Hematopoietic multipotent progenitor cell treated with erythropoietin and hydrocortisone succinate and interleukin-3 and kit ligand, for 15 days (in vitro differentiated cells): ENCODE measurements around the gene TLCD2.
"Not testable (repeated sequence)": the region's sequence is repeated elsewhere in the genome, so short reads cannot be mapped to it uniquely, and the experiment has no call there.

Experiments used
- DNase-seq: peaks from one replicate; pipeline ENCODE4 v3.0.0-alpha.2; 2015; ENCODE audit warnings: low spot score

TLCD2 gene

DNA sequence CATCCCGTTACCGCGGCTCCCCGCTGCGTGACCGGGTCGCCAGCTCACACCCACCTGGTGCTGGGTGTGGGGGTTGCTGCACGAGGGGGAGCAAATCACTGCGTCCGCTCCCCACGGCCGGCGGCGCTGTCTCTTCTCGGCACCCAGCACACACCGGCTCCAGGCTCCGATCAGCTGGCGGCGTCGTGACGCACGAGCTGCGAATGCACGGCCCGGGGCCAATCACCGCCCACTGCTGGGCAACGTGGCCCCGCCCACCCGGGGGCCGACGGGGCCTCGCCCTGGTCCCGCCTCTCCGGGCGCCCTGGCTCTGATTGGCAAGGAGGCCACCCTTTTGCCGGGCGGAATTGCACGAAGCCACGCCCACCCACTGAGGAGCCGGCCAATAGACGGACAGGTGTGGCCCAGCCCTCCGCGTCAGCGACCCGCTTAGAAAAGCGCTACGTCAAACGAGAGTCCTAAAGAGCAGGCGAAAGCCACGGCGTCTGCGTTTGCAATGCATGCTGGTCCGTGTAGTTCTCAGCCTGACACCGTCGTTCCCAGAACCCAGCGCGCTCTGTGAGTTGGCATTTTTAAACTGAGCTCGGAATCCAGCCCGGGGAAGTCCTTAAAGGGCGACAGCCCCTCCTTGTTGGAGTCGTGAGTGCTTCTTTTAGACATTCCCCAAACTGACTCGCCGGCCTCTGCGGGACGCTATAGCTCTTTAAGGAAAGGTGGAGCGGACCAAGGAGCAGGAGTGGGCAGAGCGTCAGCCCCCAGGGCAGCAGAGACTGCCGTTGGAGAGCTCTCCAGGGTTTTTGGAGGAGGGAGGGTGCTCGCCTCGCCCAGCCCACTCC lies 6.1 kb upstream of the TLCD2 start:
- peak; percentile 100 for DNase-seq

DNA sequence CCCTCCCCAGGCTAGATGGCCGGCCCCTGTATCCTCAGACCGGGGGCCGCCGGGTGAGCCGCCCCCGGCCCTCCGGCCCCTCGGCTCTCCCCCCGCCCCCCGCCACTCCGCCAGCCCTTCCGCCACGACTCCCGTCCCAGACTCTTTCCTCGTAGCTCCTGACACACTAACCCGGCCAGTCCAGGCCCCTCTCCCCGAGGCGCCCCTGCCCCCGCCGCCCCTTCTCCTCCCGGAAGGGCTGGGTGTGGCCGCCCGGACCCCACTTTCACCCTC lies 5.6 kb upstream of the TLCD2 start:
- no peak for DNase-seq

DNA sequence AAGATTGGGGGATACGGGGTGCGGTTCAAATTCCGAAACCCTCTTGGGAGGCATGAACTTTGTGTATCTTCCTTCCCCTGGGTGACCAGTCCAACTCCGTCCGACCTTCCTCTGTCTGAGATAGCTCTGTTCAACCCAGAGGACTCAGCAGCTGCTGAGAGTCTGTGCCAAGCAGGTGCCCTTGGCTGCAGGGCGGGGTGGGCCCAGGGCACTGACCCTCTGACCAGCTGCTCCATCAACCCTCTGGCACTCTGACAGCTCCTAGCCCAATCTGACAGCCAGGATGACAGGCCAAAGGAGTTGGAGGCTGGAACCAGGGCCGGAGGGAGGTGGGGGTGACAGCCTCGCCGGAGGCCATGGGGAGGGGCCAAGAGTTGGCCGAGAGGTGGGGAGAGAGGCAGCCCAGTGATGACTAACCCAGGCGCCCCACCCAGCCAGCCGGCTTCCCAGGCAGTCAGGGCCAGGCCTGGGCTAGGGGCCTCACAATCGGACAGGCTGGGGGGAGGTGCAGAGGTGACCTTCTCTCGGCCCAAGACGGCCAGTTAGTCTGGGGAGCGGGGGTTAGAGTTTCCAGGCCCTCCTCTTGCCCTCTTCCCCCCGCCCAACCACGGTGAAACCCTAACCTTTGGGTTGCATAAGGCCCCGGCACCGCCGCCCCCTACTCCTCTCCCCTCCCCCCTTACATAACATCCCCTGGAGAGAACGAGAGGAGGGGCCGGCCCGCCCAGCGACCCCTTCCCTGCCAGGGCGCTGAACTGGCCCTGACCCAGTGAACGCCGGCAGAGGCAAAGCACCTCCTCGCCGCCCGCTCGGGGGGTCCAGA lies 5.0 kb upstream of the TLCD2 start:
- DNase-seq = peak; percentile 87

- DNase-seq = peak; percentile 79
Measured at GRCh38 chr17:1714427-1714979, 4.3 kb upstream of the TLCD2 start.

- DNase-seq = no peak
Measured at GRCh38 chr17:1713878-1714426, 3.8 kb upstream of the TLCD2 start.

DNA sequence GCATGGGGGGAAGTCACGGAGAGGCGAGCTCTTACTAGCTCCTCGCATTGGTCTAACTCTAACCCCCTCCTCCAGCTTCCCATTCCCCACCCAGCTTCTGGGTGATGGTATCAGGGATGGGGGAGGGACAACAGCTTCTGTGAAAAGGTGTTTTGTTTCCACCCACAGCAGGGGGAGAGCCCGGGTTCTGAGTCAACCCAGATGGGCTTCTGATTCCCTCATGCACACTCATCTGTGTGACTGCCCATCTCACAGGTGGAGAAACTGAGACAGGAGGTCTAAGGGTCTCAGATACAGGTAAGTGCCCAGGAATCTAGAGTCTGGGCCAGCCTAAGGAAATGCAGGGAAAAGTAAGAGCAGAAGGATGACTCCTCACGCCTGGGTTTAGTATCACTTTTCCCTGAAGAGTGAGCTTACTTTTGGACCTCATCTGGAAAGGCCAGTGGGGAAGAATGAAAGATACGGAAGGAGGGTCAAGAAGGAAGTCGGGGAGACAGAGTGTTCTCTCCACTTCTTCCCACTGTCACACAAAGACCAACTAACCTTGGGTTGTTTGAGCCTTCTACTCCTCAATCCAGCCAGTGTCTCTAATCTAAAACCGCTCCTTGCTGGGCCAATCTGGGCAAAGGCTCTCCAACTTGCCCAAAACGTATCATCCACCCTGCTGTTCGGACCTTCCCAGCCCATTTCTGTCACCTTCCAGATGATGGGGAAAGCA lies 3.1 kb upstream of the TLCD2 start:
- no peak for DNase-seq

- DNase-seq = no peak
Measured at GRCh38 chr17:1712271-1712670, 2.1 kb upstream of the TLCD2 start.

DNA sequence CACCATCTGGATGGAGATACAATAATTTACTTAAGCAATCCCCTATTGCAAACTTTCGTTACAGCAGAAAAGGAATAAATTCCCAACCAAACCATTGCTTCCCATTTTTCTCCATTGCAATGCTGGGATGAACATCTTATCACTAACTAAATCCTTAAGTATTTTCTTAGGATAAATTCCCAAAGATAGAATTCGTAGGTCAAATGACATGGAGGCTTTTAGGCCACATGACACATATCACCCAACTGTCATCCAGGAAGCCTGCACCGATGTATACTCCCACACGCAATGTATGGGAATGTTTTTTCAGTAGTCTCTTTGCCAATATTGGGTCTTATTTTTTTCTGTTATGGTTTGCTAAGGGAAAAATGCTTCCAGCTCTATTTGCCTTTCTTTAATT lies 1.6 kb upstream of the TLCD2 start:
- DNase-seq = no peak

GRCh38 chr17:1710807-1711553 lies 803 bp upstream of the TLCD2 start:
- no peak for DNase-seq

GRCh38 chr17:1709403-1709951 lies 700 bp downstream of the TLCD2 start:
- no peak for DNase-seq

GRCh38 chr17:1708791-1709346 lies 1.3 kb downstream of the TLCD2 start:
- not testable (repeated sequence) for DNase-seq

- DNase-seq = no peak
Measured at GRCh38 chr17:1707107-1707506, 3.1 kb downstream of the TLCD2 start.

- DNase-seq = no peak
Measured at GRCh38 chr17:1705004-1705403, 5.2 kb downstream of the TLCD2 start.

DNA sequence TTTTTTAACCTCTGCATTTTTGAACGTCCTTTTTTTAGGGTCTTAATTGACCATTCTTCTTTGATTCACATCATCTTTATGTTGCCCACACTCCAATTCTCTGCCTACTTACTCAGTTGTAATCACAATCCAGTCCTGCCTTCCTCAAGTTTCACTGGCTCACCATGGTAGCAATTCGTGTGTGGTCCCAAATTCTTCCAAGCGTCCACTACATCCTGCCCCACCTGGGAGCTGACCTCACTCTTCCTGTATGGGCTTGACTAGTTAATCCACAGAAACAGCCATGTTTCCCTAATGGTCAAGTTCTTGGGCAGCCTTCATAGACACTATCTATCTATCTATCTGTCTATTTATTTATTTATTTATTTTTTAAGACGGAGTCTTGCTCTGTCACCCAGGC lies 7.1 kb downstream of the TLCD2 start:
- no peak for DNase-seq

- not testable (repeated sequence) for DNase-seq
Measured at GRCh38 chr17:1699891-1700290, 10.3 kb downstream of the TLCD2 start.

GRCh38 chr17:1697681-1698080 lies 12.5 kb downstream of the TLCD2 start:
- DNase-seq = no peak

DNA sequence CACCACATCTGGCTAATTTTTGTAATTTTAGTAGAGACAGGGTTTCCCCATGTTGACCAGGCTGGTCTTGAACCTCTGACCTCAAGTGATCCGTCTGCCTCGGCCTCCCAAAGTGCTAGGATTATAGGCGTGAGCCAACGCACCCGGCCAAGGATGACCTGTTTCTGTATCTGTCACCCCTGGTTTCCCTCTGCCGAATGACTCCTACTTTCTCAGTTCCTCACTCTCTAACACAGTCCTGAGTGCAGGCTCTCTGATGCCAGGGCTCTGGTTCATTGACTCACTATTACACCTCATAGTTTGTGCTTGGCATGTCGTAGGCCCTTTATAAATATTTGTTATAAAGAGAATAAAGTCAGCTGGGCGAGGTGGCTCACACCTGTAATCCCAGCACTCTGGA lies 14.8 kb downstream of the TLCD2 start:
- no peak for DNase-seq

- no peak for DNase-seq
Measured at GRCh38 chr17:1693339-1693738, 16.8 kb downstream of the TLCD2 start.

- DNase-seq = no peak
Measured at GRCh38 chr17:1690544-1691221, 19.5 kb downstream of the TLCD2 start.

- not testable (repeated sequence) for DNase-seq
Measured at GRCh38 chr17:1688405-1688804, 21.8 kb downstream of the TLCD2 start.
